ENCODE results near the gene SRRM2.

Gene SRRM2

DNA sequence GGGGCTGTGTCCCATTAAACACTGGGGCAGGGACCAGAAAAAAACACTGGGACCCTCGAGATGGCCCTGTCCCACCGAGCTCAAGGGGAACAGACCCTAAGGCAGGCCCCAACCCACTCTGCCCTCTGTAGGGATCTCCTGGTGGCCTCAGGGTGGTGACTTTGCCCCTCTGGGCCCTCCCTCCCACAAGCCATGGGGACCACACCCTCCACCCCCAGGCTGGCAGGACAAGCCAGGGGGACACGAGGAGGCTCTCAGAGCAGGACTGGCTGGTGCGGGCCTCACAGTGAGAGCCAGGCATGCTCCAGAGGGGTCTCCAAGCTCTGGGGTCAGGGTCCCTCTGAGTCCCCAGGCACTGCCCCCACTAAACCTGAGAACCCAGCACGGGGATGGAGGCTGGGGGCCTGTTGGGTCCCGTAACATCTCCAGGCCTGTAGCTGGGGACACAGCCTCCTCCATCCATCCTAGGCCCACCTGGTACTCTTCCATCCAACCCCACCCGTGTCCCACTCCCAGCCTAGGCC lies 14.5 kb upstream of the SRRM2 start:
- CTCF ChIA-PET, result no interaction called here
- POLR2A ChIA-PET, result interaction anchor here (1.2 kb wide), 1 partner anchor 41 kb away, joined by 3 read pairs; no protein-coding TSS in a partner anchor
- DNase-seq (ENCODE audit: extremely low spot score), result no peak

DNA sequence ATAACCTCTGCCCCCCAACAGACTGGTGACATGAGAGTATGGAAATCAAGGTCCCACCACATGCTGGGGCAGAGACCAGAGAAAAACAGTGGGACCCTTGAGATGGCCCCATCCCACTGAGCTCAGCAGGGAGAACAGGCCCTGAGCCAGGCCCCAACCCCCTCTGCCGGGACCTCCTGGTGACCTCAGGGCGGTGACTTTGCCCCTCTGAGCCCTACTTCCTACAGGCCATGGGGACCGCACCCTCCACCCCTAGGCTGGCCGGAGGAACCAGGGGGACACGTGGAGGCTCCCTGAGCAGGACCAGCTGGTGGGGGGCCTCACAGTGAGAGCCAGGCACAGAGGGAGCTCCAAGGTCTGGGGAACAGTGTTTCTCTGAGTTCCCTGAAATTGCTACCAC lies 13.8 kb upstream of the SRRM2 start:
- TF ChIP-seq LEF1 (IDR thresholded peaks at IDR 0.05; ENCODE audit: borderline replicate concordance) (no peak), TARDBP (IDR thresholded peaks at IDR 0.05) (no peak), NFRKB (IDR thresholded peaks at IDR 0.05) (no peak), ELF4 (IDR thresholded peaks at IDR 0.05) (no peak), FOXM1 (IDR thresholded peaks at IDR 0.05; ENCODE audit: borderline replicate concordance) (no peak), L3MBTL2 (conservative IDR thresholded peaks at IDR 0.05) (no peak), HDGF (IDR thresholded peaks at IDR 0.05; ENCODE audit: borderline replicate concordance) (no peak), CTBP1 (IDR thresholded peaks at IDR 0.05; ENCODE audit: borderline replicate concordance) (no peak), BHLHE40 (IDR thresholded peaks at IDR 0.05; ENCODE audit: borderline replicate concordance) (no peak), ARNT (IDR thresholded peaks at IDR 0.05) (no peak), FOXA1 (IDR thresholded peaks at IDR 0.05) (no peak)
- CTCF ChIA-PET, result interaction anchor here (0.5 kb wide), 1 partner anchor 891 kb away, joined by 4 read pairs; no protein-coding TSS in a partner anchor
- POLR2A ChIA-PET, result interaction anchor here (5.1 kb wide), 1 partner anchor 13 kb away, joined by 48 read pairs; the partner anchor contains the start of gene SRRM2
- DNase-seq (ENCODE audit: extremely low spot score), result no peak

More for the DNA sequence above, 14.5 kb upstream of the SRRM2 start:
- TF ChIP-seq SP1 (IDR thresholded peaks at IDR 0.05) (no peak), FOXM1 (IDR thresholded peaks at IDR 0.05; ENCODE audit: borderline replicate concordance) (no peak)

DNA sequence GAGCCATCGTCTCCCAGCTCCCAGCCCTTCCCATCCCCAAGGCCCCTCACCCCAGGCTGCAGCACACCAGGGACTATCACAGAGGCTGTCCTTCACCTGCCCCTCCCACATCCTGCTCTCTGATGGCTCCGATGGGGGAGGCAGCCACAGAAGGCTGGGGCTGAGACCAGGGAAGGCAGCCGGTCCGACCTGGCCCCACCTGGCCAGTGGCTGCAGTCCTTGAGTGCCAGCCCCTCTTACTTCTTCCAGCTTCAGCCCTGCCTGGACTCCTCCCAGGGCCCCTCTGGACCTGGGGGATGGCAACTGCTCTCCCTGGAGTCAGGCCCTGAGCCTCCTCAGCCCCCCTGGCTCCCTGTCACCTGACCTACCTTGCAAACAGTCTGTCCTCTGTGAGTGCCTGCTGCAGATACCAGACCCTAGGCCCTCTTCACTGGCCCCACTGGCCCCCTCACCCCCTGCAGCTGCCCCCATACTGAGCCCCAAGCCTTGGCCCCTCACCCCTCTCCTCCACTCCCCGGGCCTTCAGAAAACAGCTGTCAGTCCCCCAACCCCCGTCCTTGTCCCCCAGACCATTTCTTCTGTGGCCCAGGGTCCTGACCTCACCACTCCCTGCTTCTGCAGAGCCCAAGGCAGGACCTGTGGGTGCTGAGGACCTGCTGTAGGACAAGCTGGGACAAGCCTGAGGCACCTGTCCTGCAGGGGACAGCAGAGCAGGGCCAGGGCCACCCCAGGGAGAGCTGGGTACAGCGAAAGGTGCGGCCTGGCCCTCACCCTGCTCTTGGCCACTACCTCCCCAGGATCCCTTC lies 12.6 kb upstream of the SRRM2 start:
- no peak for DNase-seq (ENCODE audit: extremely low spot score)
- TF ChIP-seq L3MBTL2 (conservative IDR thresholded peaks at IDR 0.05), result no peak
- no peak for TF ChIP-seq BHLHE40 (IDR thresholded peaks at IDR 0.05; ENCODE audit: borderline replicate concordance)
- no peak for TF ChIP-seq HDGF (IDR thresholded peaks at IDR 0.05; ENCODE audit: borderline replicate concordance)
- no peak for TF ChIP-seq ZNF384 (IDR thresholded peaks at IDR 0.05)
- TF ChIP-seq TARDBP (IDR thresholded peaks at IDR 0.05), result no peak
- TF ChIP-seq NFRKB (IDR thresholded peaks at IDR 0.05), result no peak
- no peak for TF ChIP-seq SP1 (IDR thresholded peaks at IDR 0.05)
- TF ChIP-seq ELF4 (IDR thresholded peaks at IDR 0.05), result no peak
- CTCF ChIA-PET, result no interaction called here
- POLR2A ChIA-PET, result interaction anchor here (1.3 to 5.1 kb wide), 2 partner anchors 10 to 12 kb away, joined by 4 to 48 read pairs; partner anchors contain the start of gene SRRM2

DNA sequence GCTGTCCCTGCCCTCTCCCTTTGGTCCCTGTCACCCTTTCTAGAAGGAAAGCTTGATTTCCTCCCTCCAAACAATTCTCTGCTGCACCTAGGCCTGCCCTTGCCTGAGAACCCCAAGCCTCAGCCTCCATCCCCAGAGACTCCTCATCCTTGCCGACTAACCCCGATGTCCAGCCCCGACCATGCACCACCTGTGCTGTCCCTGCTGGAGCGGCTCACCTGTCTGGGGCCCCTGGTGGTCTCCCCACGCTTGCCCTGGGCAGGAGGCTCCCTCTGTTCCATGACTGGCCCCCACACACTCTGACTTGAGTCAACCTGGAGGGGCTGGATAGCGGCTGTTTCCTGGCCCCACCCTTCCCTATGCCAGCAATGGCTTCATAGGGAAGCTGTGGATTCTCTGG lies 12.0 kb upstream of the SRRM2 start:
- TF ChIP-seq NFRKB (IDR thresholded peaks at IDR 0.05), result no peak
- TF ChIP-seq HDGF (IDR thresholded peaks at IDR 0.05; ENCODE audit: borderline replicate concordance), result no peak
- DNase-seq (ENCODE audit: extremely low spot score), result no peak
- ChIA-PET POLR2A (interaction anchor here (1.3 to 5.1 kb wide), 2 partner anchors 9 to 11 kb away, joined by 4 to 48 read pairs; partner anchors contain the start of gene SRRM2), CTCF (no interaction called here)

DNA sequence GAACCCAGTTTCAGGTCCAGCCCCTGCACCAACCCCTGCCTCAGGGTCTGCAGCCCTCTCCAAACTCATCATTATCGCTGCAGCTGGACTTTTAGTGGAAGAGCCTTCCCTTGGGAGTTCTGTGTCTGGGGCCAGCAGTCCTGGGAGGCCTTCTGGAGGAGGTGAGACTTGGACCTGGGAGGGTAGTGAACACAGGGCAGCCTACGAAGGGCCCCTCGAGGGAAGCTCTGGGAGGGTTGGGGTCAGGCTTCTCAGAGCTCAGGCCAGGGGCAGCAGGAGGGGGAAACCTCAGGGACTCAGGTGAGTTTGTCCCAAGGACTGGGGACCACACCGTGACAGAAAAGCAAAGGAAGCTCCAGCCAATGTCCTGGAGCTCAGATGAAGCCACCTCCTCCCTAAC lies 11.3 kb upstream of the SRRM2 start:
- TF ChIP-seq FOXM1 (IDR thresholded peaks at IDR 0.05; ENCODE audit: borderline replicate concordance) (no peak), HDGF (IDR thresholded peaks at IDR 0.05; ENCODE audit: borderline replicate concordance) (no peak), LEF1 (IDR thresholded peaks at IDR 0.05; ENCODE audit: borderline replicate concordance) (no peak), L3MBTL2 (conservative IDR thresholded peaks at IDR 0.05) (no peak), NFRKB (IDR thresholded peaks at IDR 0.05) (no peak), BHLHE40 (IDR thresholded peaks at IDR 0.05; ENCODE audit: borderline replicate concordance) (no peak), ARNT (IDR thresholded peaks at IDR 0.05) (no peak), ZNF384 (IDR thresholded peaks at IDR 0.05) (no peak), FOXK2 (IDR thresholded peaks at IDR 0.05) (no peak), TARDBP (IDR thresholded peaks at IDR 0.05) (no peak), CTBP1 (IDR thresholded peaks at IDR 0.05; ENCODE audit: borderline replicate concordance) (no peak), SUZ12 (IDR thresholded peaks at IDR 0.05) (no peak), SP1 (IDR thresholded peaks at IDR 0.05) (no peak), FOXA1 (IDR thresholded peaks at IDR 0.05) (no peak)
- TF ChIP-seq, protein P1, sequence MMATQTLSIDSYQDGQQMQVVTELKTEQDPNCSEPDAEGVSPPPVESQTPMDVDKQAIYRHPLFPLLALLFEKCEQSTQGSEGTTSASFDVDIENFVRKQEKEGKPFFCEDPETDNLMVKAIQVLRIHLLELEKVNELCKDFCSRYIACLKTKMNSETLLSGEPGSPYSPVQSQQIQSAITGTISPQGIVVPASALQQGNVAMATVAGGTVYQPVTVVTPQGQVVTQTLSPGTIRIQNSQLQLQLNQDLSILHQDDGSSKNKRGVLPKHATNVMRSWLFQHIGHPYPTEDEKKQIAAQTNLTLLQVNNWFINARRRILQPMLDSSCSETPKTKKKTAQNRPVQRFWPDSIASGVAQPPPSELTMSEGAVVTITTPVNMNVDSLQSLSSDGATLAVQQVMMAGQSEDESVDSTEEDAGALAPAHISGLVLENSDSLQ (IDR thresholded peaks at IDR 0.05), result no peak
- DNase-seq (ENCODE audit: extremely low spot score), result no peak
- POLR2A ChIA-PET, result interaction anchor here (1.2 to 5.1 kb wide), 2 partner anchors 11 to 38 kb away, joined by 3 to 48 read pairs; partner anchors contain the start of gene SRRM2
- CTCF ChIA-PET, result no interaction called here

DNA sequence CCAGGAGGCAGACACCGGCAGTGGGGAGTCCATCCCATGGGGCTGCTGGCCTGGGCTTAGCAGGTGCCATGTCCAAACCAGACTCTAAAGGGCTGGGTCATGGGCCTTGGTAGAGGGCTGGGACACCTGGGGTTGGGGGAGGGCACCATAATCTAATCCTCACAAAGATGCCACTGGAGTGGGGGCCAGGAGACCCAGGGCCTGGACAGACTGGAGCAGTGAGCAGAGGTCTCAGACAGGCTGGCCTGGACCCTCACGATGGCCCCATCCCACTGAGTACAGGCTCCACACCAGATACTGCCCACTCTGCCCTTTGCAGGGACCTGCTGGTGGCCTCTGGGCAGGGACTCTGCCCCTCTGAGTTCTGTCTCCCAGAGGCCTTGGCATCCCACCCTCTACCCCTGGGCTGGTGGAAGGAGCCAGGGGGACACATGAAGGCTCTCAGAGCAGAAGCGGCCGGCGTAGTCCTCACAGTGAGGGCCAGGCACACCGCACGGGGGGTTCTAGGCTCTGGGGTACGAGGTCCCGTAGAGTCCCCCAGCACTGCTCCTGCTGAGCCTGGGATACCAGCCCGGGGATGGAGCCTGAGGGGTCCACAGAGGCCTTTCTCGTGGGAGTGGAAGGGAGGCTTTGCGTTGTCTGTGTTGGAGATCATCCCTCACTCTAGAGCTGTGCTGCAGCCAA lies 10.0 kb upstream of the SRRM2 start:
- CTCF ChIA-PET, result no interaction called here
- no peak for TF ChIP-seq SUZ12 (IDR thresholded peaks at IDR 0.05)
- TF ChIP-seq BHLHE40 (IDR thresholded peaks at IDR 0.05; ENCODE audit: borderline replicate concordance), result no peak
- no peak for TF ChIP-seq LEF1 (IDR thresholded peaks at IDR 0.05; ENCODE audit: borderline replicate concordance)
- no peak for TF ChIP-seq CTBP1 (IDR thresholded peaks at IDR 0.05; ENCODE audit: borderline replicate concordance)
- no peak for TF ChIP-seq TARDBP (IDR thresholded peaks at IDR 0.05)
- no peak for TF ChIP-seq ZNF384 (IDR thresholded peaks at IDR 0.05)
- no peak for TF ChIP-seq FOXK2 (IDR thresholded peaks at IDR 0.05)
- TF ChIP-seq FOXM1 (IDR thresholded peaks at IDR 0.05; ENCODE audit: borderline replicate concordance), result no peak
- no peak for TF ChIP-seq HDGF (IDR thresholded peaks at IDR 0.05; ENCODE audit: borderline replicate concordance)
- TF ChIP-seq SP1 (IDR thresholded peaks at IDR 0.05), result no peak
- TF ChIP-seq, protein P1 (IDR thresholded peaks at IDR 0.05), result no peak
- TF ChIP-seq FOXA1 (IDR thresholded peaks at IDR 0.05), result no peak
- TF ChIP-seq NFRKB (IDR thresholded peaks at IDR 0.05), result no peak
- no peak for TF ChIP-seq L3MBTL2 (conservative IDR thresholded peaks at IDR 0.05)
- TF ChIP-seq ELF4 (IDR thresholded peaks at IDR 0.05), result no peak
- TF ChIP-seq ARNT (IDR thresholded peaks at IDR 0.05), result no peak
- no peak for DNase-seq (ENCODE audit: extremely low spot score)
- POLR2A ChIA-PET, result interaction anchor here (5.1 kb wide), 1 partner anchor 9 kb away, joined by 48 read pairs; the partner anchor contains the start of gene SRRM2
